OCI-LY7 (cell line): ENCODE measurements around the gene MLST8.

ENCODE experiments used
- CTCF ChIP-seq: fragments of 200-600 bp; sonication (generic); conservative IDR thresholded peaks from 2 replicates; pipeline ENCODE4 v1.5.1; 2014; ENCODE audit warnings: mild to moderate bottlenecking, antibody characterized with exemption, low read length, moderate library complexity, mixed read lengths
- EZH2phosphoT487 ChIP-seq: fragments of 200-600 bp; sonication (generic); IDR thresholded peaks from 2 replicates; pipeline ENCODE4 v1.6.1; 2018; ENCODE audit warnings: low read depth, borderline replicate concordance, mild to moderate bottlenecking, mixed run types, antibody characterized with exemption, low read length, moderate library complexity, mixed read lengths

GRCh38 chr16:2190002-2190658, 15.1 kb upstream of the MLST8 start:
- TF ChIP-seq CTCF (no peak), EZH2phosphoT487 (no peak)
